Measurements from ENCODE around the gene ARL6IP1.

The ARL6IP1 gene

DNA sequence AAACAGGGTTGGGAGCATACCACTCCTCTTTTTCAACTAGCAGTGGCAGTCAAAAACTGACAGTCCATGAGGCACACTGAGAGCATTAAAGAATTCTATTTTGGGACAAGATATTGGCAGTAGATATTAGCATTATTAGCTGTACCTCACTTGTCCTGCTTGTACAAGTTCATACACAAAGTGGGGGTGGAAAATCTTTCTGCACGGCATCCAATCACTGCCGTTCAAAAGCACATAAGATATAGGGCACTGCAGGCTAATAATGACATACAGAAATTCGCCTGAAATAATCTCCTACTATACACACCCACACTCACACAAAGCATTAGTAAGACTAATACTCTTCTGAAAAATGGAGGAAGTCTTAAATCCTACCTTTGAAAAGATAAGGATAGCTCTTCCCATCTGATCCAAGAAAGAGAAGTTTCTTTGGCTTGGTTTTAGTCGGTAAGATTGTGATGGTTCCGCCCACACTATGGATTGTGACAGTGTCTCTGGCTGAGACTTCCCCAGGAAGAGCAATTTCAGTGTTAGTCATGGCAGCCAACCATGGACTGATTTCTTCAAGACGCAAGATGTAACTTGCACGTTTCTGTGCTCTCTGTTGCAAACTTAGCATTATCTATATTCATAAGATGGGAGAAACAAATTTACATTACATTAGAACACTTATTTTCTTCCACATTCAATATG is 40.6 kb upstream of the ARL6IP1 start:
- Histone ChIP-seq H3K36me3 (ENCODE audit: low read length) (peaks cover 58% of the 10 kb centered on the region), H3K79me2 (ENCODE audit: insufficient read depth, low read length) (no peaks in the 10 kb centered on the region)
- TF ChIP-seq EZH2phosphoT487 (conservative IDR thresholded peaks at IDR 0.05; ENCODE audit: low read length): no peak
- TF ChIP-seq, protein P1, sequence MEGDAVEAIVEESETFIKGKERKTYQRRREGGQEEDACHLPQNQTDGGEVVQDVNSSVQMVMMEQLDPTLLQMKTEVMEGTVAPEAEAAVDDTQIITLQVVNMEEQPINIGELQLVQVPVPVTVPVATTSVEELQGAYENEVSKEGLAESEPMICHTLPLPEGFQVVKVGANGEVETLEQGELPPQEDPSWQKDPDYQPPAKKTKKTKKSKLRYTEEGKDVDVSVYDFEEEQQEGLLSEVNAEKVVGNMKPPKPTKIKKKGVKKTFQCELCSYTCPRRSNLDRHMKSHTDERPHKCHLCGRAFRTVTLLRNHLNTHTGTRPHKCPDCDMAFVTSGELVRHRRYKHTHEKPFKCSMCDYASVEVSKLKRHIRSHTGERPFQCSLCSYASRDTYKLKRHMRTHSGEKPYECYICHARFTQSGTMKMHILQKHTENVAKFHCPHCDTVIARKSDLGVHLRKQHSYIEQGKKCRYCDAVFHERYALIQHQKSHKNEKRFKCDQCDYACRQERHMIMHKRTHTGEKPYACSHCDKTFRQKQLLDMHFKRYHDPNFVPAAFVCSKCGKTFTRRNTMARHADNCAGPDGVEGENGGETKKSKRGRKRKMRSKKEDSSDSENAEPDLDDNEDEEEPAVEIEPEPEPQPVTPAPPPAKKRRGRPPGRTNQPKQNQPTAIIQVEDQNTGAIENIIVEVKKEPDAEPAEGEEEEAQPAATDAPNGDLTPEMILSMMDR (IDR thresholded peaks at IDR 0.05; ENCODE audit: insufficient read depth, low read length, poor library complexity, severe bottlenecking): no peak

DNA sequence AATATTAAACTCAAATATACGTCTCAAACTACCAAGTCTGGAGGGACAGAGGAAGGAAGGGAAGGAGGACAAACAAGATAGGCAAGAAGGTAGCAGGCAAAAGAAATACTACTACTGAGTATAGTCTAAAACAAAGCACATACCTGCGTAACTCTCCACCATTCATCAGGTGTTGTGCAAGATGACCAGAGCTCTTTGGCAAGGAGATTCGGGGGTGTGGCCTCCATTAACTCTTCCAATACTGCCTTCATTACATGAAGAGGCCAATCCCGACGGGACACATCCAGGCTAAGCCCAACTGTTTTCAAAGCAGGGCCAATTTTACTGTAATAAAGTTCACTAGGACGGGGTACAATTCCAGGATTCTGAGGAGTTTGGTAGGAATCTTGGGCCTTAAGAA is 38.2 kb upstream of the ARL6IP1 start:
- no peak overlapping the region for H3K27ac ChIP-seq (ENCODE audit: low read depth, low read length)
- no peaks in the 10 kb centered on the region for H3K9me3 ChIP-seq (ENCODE audit: insufficient read depth, low read length)
- H3K79me2 ChIP-seq (ENCODE audit: insufficient read depth, low read length): no peaks in the 10 kb centered on the region
- no peak overlapping the region for H3K4me2 ChIP-seq (ENCODE audit: low read depth, low read length, poor library complexity, severe bottlenecking)
- H3K9me2 ChIP-seq (replicated peaks; ENCODE audit: insufficient read depth, low read length): no peaks in the 10 kb centered on the region
- no peak overlapping the region for H3K9ac ChIP-seq (ENCODE audit: low read length)
- no peak overlapping the region for H3K4me3 ChIP-seq (ENCODE audit: insufficient read depth, low read length, poor library complexity, severe bottlenecking)
- H4K20me1 ChIP-seq (ENCODE audit: low read depth, low read length): no peaks in the 10 kb centered on the region
- peaks cover 55% of the 10 kb centered on the region for H3K36me3 ChIP-seq (ENCODE audit: low read length)
- H2AFZ ChIP-seq (ENCODE audit: low read depth, low read length, severe bottlenecking): no peak overlapping the region
- TF ChIP-seq, protein P1 (IDR thresholded peaks at IDR 0.05; ENCODE audit: insufficient read depth, low read length, poor library complexity, severe bottlenecking): no peak
- TF ChIP-seq EZH2phosphoT487 (conservative IDR thresholded peaks at IDR 0.05; ENCODE audit: low read length): no peak
- H3F3A ChIP-seq (ENCODE audit: insufficient read depth): no peaks in the 10 kb centered on the region
- H3K27me3 ChIP-seq (ENCODE audit: low read length): no peaks in the 10 kb centered on the region

More for the DNA sequence above, 40.6 kb upstream of the ARL6IP1 start:
- no peaks in the 10 kb centered on the region for H3K9me3 ChIP-seq (ENCODE audit: insufficient read depth, low read length)
- no peaks in the 10 kb centered on the region for H4K20me1 ChIP-seq (ENCODE audit: low read depth, low read length)
- no peak overlapping the region for H3K27ac ChIP-seq (ENCODE audit: low read depth, low read length)
- no peak overlapping the region for H3K4me3 ChIP-seq (ENCODE audit: insufficient read depth, low read length, poor library complexity, severe bottlenecking)
- no peak overlapping the region for H2AFZ ChIP-seq (ENCODE audit: low read depth, low read length, severe bottlenecking)
- no peak overlapping the region for H3K9ac ChIP-seq (ENCODE audit: low read length)
- H3K4me2 ChIP-seq (ENCODE audit: low read depth, low read length, poor library complexity, severe bottlenecking): no peak overlapping the region
- H3K27me3 ChIP-seq (ENCODE audit: low read length): no peaks in the 10 kb centered on the region
- no peaks in the 10 kb centered on the region for H3F3A ChIP-seq (ENCODE audit: insufficient read depth)
- H3K9me2 ChIP-seq (replicated peaks; ENCODE audit: insufficient read depth, low read length): no peaks in the 10 kb centered on the region

DNA sequence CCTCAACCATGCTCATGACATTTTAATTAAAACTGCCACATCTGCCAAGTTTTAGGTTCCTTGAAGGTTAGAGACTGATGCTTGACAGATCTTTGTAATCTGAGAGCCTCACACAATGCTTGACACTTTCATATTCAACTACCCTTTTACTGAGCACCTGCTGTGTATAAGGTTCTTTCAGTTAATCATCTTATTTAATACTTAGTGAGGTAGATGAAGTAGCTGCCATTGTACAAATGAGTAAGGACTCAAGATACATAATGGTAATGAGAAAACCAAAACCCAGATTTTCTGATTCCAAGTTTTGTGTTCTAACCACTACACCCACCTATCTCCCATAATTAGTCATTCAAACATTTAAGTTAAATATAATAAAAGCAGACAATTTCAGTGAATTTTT is 35.4 kb upstream of the ARL6IP1 start:
- Histone ChIP-seq H4K20me1 (ENCODE audit: low read depth, low read length) (no peaks in the 10 kb centered on the region), H3K27ac (ENCODE audit: low read depth, low read length) (no peak overlapping the region), H3K27me3 (ENCODE audit: low read length) (no peaks in the 10 kb centered on the region), H3K9ac (ENCODE audit: low read length) (no peak overlapping the region), H3F3A (ENCODE audit: insufficient read depth) (no peaks in the 10 kb centered on the region), H3K36me3 (ENCODE audit: low read length) (peaks cover 69% of the 10 kb centered on the region), H3K4me2 (ENCODE audit: low read depth, low read length, poor library complexity, severe bottlenecking) (no peak overlapping the region), H3K79me2 (ENCODE audit: insufficient read depth, low read length) (no peaks in the 10 kb centered on the region), H2AFZ (ENCODE audit: low read depth, low read length, severe bottlenecking) (no peak overlapping the region), H3K9me3 (ENCODE audit: insufficient read depth, low read length) (no peaks in the 10 kb centered on the region), H3K9me2 (replicated peaks; ENCODE audit: insufficient read depth, low read length) (no peaks in the 10 kb centered on the region), H3K4me3 (ENCODE audit: insufficient read depth, low read length, poor library complexity, severe bottlenecking) (no peak overlapping the region)
- TF ChIP-seq, protein P1 (IDR thresholded peaks at IDR 0.05; ENCODE audit: insufficient read depth, low read length, poor library complexity, severe bottlenecking): no peak
- TF ChIP-seq EZH2phosphoT487 (conservative IDR thresholded peaks at IDR 0.05; ENCODE audit: low read length): no peak

All from SU-DHL-6 (cell line).